ENCODE data around the gene DCXR. TPM values are rescaled to one million over a fixed set of nuclear protein-coding genes. Genes with fewer than 3 reads are reported as not detected.
A peak's percentile ranks its signal among the peaks of the same experiment; 100 is the strongest.

DCXR gene
- total and polyA plus RNA-seq, 2 of the 13 experiments (the other 11 are each of a cell fraction or from before 2014, with no cell fraction given) = 287 to 311 TPM

DNA sequence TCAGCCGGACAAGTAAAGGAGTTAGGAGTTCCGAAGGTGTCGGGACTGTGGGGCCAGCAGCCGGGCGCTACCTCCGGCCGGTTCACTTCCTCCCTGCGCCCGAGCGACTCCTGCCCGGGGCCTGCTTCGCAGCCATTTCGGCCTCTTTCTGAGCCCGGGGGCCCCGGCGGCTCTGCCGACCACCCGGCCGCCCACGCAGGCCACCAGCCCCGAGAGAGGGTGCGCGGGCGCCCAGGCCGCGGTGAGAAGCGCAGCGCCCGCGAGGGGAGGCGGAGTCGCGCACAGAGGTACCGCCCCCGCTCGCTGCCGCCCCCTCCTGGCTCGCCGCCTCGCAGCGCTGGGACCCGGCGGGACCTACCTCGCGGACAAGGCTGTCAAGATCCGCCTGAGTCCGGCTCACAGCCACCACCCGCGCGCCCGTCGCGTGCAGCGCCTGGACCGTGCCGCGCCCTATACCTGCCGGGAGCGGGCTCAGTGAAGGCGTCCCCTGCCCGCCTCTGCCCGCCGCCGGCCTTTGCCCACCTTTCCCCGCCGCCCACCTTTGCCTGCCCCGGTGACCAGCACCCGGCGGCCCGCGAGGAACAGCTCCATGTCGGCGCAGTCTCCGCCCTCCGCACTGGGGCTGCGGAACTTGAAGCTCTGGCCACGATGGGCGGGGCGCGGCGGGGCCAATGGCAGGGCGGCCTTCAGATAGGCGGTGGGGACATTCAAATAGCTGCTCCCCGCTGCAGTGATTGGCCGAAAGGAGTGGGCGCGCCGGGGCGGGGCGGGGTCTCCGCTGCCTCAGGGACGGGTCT, at the start of gene DCXR (continued):
- TF ChIP-seq, protein P1, sequence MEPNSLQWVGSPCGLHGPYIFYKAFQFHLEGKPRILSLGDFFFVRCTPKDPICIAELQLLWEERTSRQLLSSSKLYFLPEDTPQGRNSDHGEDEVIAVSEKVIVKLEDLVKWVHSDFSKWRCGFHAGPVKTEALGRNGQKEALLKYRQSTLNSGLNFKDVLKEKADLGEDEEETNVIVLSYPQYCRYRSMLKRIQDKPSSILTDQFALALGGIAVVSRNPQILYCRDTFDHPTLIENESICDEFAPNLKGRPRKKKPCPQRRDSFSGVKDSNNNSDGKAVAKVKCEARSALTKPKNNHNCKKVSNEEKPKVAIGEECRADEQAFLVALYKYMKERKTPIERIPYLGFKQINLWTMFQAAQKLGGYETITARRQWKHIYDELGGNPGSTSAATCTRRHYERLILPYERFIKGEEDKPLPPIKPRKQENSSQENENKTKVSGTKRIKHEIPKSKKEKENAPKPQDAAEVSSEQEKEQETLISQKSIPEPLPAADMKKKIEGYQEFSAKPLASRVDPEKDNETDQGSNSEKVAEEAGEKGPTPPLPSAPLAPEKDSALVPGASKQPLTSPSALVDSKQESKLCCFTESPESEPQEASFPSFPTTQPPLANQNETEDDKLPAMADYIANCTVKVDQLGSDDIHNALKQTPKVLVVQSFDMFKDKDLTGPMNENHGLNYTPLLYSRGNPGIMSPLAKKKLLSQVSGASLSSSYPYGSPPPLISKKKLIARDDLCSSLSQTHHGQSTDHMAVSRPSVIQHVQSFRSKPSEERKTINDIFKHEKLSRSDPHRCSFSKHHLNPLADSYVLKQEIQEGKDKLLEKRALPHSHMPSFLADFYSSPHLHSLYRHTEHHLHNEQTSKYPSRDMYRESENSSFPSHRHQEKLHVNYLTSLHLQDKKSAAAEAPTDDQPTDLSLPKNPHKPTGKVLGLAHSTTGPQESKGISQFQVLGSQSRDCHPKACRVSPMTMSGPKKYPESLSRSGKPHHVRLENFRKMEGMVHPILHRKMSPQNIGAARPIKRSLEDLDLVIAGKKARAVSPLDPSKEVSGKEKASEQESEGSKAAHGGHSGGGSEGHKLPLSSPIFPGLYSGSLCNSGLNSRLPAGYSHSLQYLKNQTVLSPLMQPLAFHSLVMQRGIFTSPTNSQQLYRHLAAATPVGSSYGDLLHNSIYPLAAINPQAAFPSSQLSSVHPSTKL (CRISPR knock-in tag; IDR thresholded peaks at IDR 0.05) = peak; percentile 68; the same call in 1 of the 2 replicates
- TF ChIP-seq GATA4 (IDR thresholded peaks at IDR 0.05; ENCODE audit: borderline replicate concordance, low read depth) = peak; percentile 89
- TF ChIP-seq, protein P2, sequence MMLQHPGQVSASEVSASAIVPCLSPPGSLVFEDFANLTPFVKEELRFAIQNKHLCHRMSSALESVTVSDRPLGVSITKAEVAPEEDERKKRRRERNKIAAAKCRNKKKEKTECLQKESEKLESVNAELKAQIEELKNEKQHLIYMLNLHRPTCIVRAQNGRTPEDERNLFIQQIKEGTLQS (CRISPR knock-in tag; IDR thresholded peaks at IDR 0.05) = no peak; the same call in 1 of the 2 replicates
- TF ChIP-seq ZKSCAN5 (CRISPR knock-in tag; IDR thresholded peaks at IDR 0.05) = no peak
- TF ChIP-seq, protein P3, sequence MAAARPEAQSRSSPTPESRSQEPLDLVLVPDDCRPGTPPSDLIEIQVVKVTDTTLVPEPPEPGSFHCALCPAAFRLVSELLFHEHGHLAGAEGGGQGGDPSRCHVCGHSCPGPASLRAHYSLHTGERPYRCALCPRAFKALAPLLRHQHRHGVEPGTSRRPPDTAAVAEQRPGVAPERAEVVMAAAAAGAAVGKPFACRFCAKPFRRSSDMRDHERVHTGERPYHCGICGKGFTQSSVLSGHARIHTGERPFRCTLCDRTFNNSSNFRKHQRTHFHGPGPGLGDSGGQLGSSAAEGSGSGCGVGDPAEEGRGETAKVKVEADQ (CRISPR knock-in tag; IDR thresholded peaks at IDR 0.05; ENCODE audit: borderline replicate concordance) = peak; percentile 100
- peak; percentile 95 for TF ChIP-seq ZBTB38 (CRISPR knock-in tag; IDR thresholded peaks at IDR 0.05)
- TF ChIP-seq, protein P4, sequence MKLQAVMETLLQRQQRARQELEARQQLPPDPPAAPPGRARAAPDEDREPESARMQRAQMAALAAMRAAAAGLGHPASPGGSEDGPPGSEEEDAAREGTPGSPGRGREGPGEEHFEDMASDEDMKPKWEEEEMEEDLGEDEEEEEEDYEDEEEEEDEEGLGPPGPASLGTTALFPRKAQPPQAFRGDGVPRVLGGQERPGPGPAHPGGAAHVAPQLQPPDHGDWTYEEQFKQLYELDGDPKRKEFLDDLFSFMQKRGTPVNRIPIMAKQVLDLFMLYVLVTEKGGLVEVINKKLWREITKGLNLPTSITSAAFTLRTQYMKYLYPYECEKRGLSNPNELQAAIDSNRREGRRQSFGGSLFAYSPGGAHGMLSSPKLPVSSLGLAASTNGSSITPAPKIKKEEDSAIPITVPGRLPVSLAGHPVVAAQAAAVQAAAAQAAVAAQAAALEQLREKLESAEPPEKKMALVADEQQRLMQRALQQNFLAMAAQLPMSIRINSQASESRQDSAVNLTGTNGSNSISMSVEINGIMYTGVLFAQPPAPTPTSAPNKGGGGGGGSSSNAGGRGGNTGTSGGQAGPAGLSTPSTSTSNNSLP (IDR thresholded peaks at IDR 0.05; ENCODE audit: low read depth, low read length) = 0 out of 2 replicates have a peak, but pooled peaks have one; percentile 11
- TF ChIP-seq ZNF451 (CRISPR knock-in tag; IDR thresholded peaks at IDR 0.05) = peak; percentile 97
- TF ChIP-seq FLYWCH1 (CRISPR knock-in tag; IDR thresholded peaks at IDR 0.05) = no peak
- no peak; the same call in 1 of the 2 replicates for TF ChIP-seq IRX3 (CRISPR knock-in tag; IDR thresholded peaks at IDR 0.05; ENCODE audit: borderline replicate concordance, low read depth)
- TF ChIP-seq GPN1 (CRISPR knock-in tag; IDR thresholded peaks at IDR 0.05; ENCODE audit: borderline replicate concordance) = peak; percentile 72; the same call in 1 of the 2 replicates
- peak; percentile 94 for TF ChIP-seq KAT7 (CRISPR knock-in tag; IDR thresholded peaks at IDR 0.05; ENCODE audit: borderline replicate concordance)
- TF ChIP-seq MEF2D (CRISPR knock-in tag; IDR thresholded peaks at IDR 0.05) = peak; percentile 29; the same call in 1 of the 2 replicates
- peak; percentile 79; the same call in 1 of the 2 replicates for TF ChIP-seq ZNF230 (CRISPR knock-in tag; IDR thresholded peaks at IDR 0.05)
- peak; percentile 43; the same call in 1 of the 2 replicates for TF ChIP-seq JUND (CRISPR knock-in tag; IDR thresholded peaks at IDR 0.05)
- peak; percentile 94 for TF ChIP-seq AGO2 (optimal IDR thresholded peaks at IDR 0.05; ENCODE audit: low read depth, low read length)
- TF ChIP-seq, protein P5, sequence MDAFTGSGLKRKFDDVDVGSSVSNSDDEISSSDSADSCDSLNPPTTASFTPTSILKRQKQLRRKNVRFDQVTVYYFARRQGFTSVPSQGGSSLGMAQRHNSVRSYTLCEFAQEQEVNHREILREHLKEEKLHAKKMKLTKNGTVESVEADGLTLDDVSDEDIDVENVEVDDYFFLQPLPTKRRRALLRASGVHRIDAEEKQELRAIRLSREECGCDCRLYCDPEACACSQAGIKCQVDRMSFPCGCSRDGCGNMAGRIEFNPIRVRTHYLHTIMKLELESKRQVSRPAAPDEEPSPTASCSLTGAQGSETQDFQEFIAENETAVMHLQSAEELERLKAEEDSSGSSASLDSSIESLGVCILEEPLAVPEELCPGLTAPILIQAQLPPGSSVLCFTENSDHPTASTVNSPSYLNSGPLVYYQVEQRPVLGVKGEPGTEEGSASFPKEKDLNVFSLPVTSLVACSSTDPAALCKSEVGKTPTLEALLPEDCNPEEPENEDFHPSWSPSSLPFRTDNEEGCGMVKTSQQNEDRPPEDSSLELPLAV (CRISPR knock-in tag; conservative IDR thresholded peaks at IDR 0.05; ENCODE audit: low read depth) = no peak
- TF ChIP-seq DR1 (CRISPR knock-in tag; IDR thresholded peaks at IDR 0.05) = peak; percentile 100
- TF ChIP-seq ZBTB21 (CRISPR knock-in tag; IDR thresholded peaks at IDR 0.05) = no peak
- peak; percentile 87; the same call in 1 of the 2 replicates for TF ChIP-seq ZNF614 (CRISPR knock-in tag; IDR thresholded peaks at IDR 0.05; ENCODE audit: borderline replicate concordance)
- no peak for TF ChIP-seq CAMTA2 (CRISPR knock-in tag; IDR thresholded peaks at IDR 0.05; ENCODE audit: borderline replicate concordance)
